ENCODE measurements around the gene TRPV5.
A peak's percentile ranks its signal among the peaks of the same experiment; 100 is the strongest.

Gene TRPV5

GRCh38 chr7:142885311-142886230 lies 48.0 kb downstream of the TRPV5 start, which contains the start of gene TRPV6:
Gene TRPV6 (minus strand): TSS chr7:142885745.
- no peak for DNase-seq (ENCODE audit: low spot score)

GRCh38 chr7:142884286-142884640 lies 49.3 kb downstream of the TRPV5 start:
- DNase-seq (ENCODE audit: low spot score): no peak

GRCh38 chr7:142883571-142884285 lies 49.8 kb downstream of the TRPV5 start:
- no peak for DNase-seq (ENCODE audit: low spot score)

- DNase-seq (ENCODE audit: low spot score): no peak
These were observed 50.4 kb downstream of the TRPV5 start for GRCh38 chr7:142883145-142883544.

- no peak for DNase-seq (ENCODE audit: low spot score)
These were observed 51.2 kb downstream of the TRPV5 start for GRCh38 chr7:142882338-142882678.

GRCh38 chr7:142881586-142882337 lies 51.8 kb downstream of the TRPV5 start:
- DNase-seq (ENCODE audit: low spot score): no peak

- DNase-seq (ENCODE audit: low spot score): peak; percentile 43
These were observed 52.6 kb downstream of the TRPV5 start for GRCh38 chr7:142880876-142881505.

- no peak for DNase-seq (ENCODE audit: low spot score)
These were observed 54.5 kb downstream of the TRPV5 start for GRCh38 chr7:142879060-142879459.

- no peak for DNase-seq (ENCODE audit: low spot score)
These were observed 55.2 kb downstream of the TRPV5 start for GRCh38 chr7:142878315-142878714.

- no peak for DNase-seq (ENCODE audit: low spot score)
These were observed 56.3 kb downstream of the TRPV5 start for GRCh38 chr7:142876991-142877910.

- DNase-seq (ENCODE audit: low spot score): no peak
These were observed 57.1 kb downstream of the TRPV5 start for GRCh38 chr7:142876236-142876960.

GRCh38 chr7:142875456-142875855 lies 58.1 kb downstream of the TRPV5 start:
- no peak for DNase-seq (ENCODE audit: low spot score)

- no peak for DNase-seq (ENCODE audit: low spot score)
These were observed 58.7 kb downstream of the TRPV5 start for GRCh38 chr7:142874837-142875236.

GRCh38 chr7:142874409-142874808 lies 59.1 kb downstream of the TRPV5 start:
- no peak for DNase-seq (ENCODE audit: low spot score)

GRCh38 chr7:142873871-142874270 lies 59.7 kb downstream of the TRPV5 start:
- no peak for DNase-seq (ENCODE audit: low spot score)

GRCh38 chr7:142873281-142873784 lies 60.2 kb downstream of the TRPV5 start:
- peak; percentile 62 for DNase-seq (ENCODE audit: low spot score)

- DNase-seq (ENCODE audit: low spot score): no peak
These were observed 61.4 kb downstream of the TRPV5 start for GRCh38 chr7:142872106-142872675.

- no peak for DNase-seq (ENCODE audit: low spot score)
These were observed 62.1 kb downstream of the TRPV5 start for GRCh38 chr7:142871260-142872105.
